DOHH2 (cell line): ENCODE results near the gene NPIPA7.
"Not testable (repeated sequence)": the region's sequence is repeated elsewhere in the genome, so short reads cannot be mapped to it uniquely, and the experiment has no call there.

Experiments
- H3F3A ChIP-seq: fragments of 200-600 bp; sonication (generic), shearing (Covaris generic); 2 replicates; pipeline ENCODE4 v1.6.0; 2016; ENCODE audit warnings: antibody characterized with exemption, mild to moderate bottlenecking; ENCODE audit not compliant: control insufficient read depth, insufficient read depth
- H3K27ac ChIP-seq: fragments of 200-600 bp; sonication (generic); 2 replicates; pipeline ENCODE4 v1.5.1; 2014; ENCODE audit warnings: low read depth, mild to moderate bottlenecking, low read length, moderate library complexity
- H3K27me3 ChIP-seq: fragments of 200-600 bp; sonication (generic); 2 replicates; pipeline ENCODE4 v1.6.1; 2014; ENCODE audit warnings: mild to moderate bottlenecking, low read length, mixed read lengths; ENCODE audit not compliant: control insufficient read depth
- H3K36me3 ChIP-seq: fragments of 200-600 bp; sonication (generic); 2 replicates; pipeline ENCODE4 v1.6.1; 2014; ENCODE audit warnings: mild to moderate bottlenecking, low read length, moderate library complexity, mixed read lengths; ENCODE audit not compliant: control insufficient read depth
- H3K4me1 ChIP-seq: fragments of 200-600 bp; sonication (generic); 2 replicates; pipeline ENCODE4 v1.6.1; 2014; ENCODE audit warnings: mild to moderate bottlenecking, low read length, mixed read lengths; ENCODE audit not compliant: control insufficient read depth
- H3K4me2 ChIP-seq: fragments of 200-600 bp; sonication (generic); 2 replicates; pipeline ENCODE4 v1.6.0; 2014; ENCODE audit warnings: mild to moderate bottlenecking, low read length, moderate library complexity
- H3K4me3 ChIP-seq: fragments of 200-600 bp; sonication (generic); 2 replicates; pipeline ENCODE4 v1.5.1; 2014; ENCODE audit warnings: mild to moderate bottlenecking, low read length, mixed read lengths
- H3K79me2 ChIP-seq: fragments of 200-600 bp; sonication (generic); 2 replicates; pipeline ENCODE4 v1.6.1; 2014; ENCODE audit warnings: mild to moderate bottlenecking, low read length, mixed read lengths; ENCODE audit not compliant: control insufficient read depth
- H3K9me2 ChIP-seq: fragments of 200-600 bp; sonication (generic); replicated peaks from 2 replicates; pipeline ENCODE4 v1.6.1; 2014; ENCODE audit warnings: mild to moderate bottlenecking, low read length, mixed read lengths; ENCODE audit not compliant: control insufficient read depth
- H3K9me3 ChIP-seq: fragments of 200-600 bp; sonication (generic); 2 replicates; pipeline ENCODE4 v1.6.1; 2014; ENCODE audit warnings: antibody characterized with exemption, low read length, mixed read lengths; ENCODE audit not compliant: control insufficient read depth, insufficient read depth
- H4K20me1 ChIP-seq: fragments of 200-600 bp; sonication (generic); 2 replicates; pipeline ENCODE4 v1.6.0; 2014; ENCODE audit warnings: low read depth, mild to moderate bottlenecking, antibody characterized with exemption, low read length, moderate library complexity; ENCODE audit not compliant: control insufficient read depth, insufficient read depth

NPIPA7 gene

GRCh38 chr16:16378840-16379239, at the start of gene NPIPA7:
Gene NPIPA7, plus strand, starts transcription at chr16:16379140. Its CDS starts 105 bp downstream, at chr16:16379245.
- H3K9me2 ChIP-seq, H3K4me3 ChIP-seq, H3K27ac ChIP-seq, H4K20me1 ChIP-seq, H3K9me3 ChIP-seq, H3K27me3 ChIP-seq, H3K4me2 ChIP-seq, H3K36me3 ChIP-seq, H3K4me1 ChIP-seq, H3F3A ChIP-seq, H3K79me2 ChIP-seq: not testable (repeated sequence)

GRCh38 chr16:16331466-16331865, 47.5 kb upstream of the NPIPA7 start:
- not testable (repeated sequence) for H3F3A ChIP-seq, H3K79me2 ChIP-seq, H4K20me1 ChIP-seq, H3K27ac ChIP-seq, H3K9me3 ChIP-seq, H3K9me2 ChIP-seq, H3K4me1 ChIP-seq, H3K36me3 ChIP-seq, H3K4me3 ChIP-seq, H3K27me3 ChIP-seq, H3K4me2 ChIP-seq

GRCh38 chr16:16357556-16357955, 21.4 kb upstream of the NPIPA7 start:
- H4K20me1 ChIP-seq, H3K36me3 ChIP-seq, H3K9me2 ChIP-seq: not testable (repeated sequence)

GRCh38 chr16:16358539-16359240, 20.2 kb upstream of the NPIPA7 start:
- not testable (repeated sequence) for H3K9me3 ChIP-seq, H3K4me3 ChIP-seq, H3K4me1 ChIP-seq, H3K36me3 ChIP-seq, H3K9me2 ChIP-seq, H3K27ac ChIP-seq, H3K79me2 ChIP-seq, H3K27me3 ChIP-seq, H3F3A ChIP-seq, H4K20me1 ChIP-seq, H3K4me2 ChIP-seq

More at GRCh38 chr16:16357556-16357955, 21.4 kb upstream of the NPIPA7 start:
- not testable (repeated sequence) for H3K27ac ChIP-seq, H3K9me3 ChIP-seq, H3K4me1 ChIP-seq, H3F3A ChIP-seq, H3K4me2 ChIP-seq, H3K79me2 ChIP-seq, H3K4me3 ChIP-seq, H3K27me3 ChIP-seq

GRCh38 chr16:16363595-16363994, 15.3 kb upstream of the NPIPA7 start:
- H3K36me3 ChIP-seq, H3K4me3 ChIP-seq, H3K27ac ChIP-seq, H3K27me3 ChIP-seq, H3K4me1 ChIP-seq, H3K9me3 ChIP-seq, H3K79me2 ChIP-seq, H3K9me2 ChIP-seq, H3K4me2 ChIP-seq, H3F3A ChIP-seq, H4K20me1 ChIP-seq: not testable (repeated sequence)

- H4K20me1 ChIP-seq, H3K79me2 ChIP-seq, H3K36me3 ChIP-seq, H3K27ac ChIP-seq, H3K9me2 ChIP-seq, H3K4me1 ChIP-seq, H3K4me3 ChIP-seq, H3K27me3 ChIP-seq, H3F3A ChIP-seq, H3K9me3 ChIP-seq, H3K4me2 ChIP-seq: not testable (repeated sequence)
Observed at GRCh38 chr16:16364100-16364499, 14.8 kb upstream of the NPIPA7 start.

GRCh38 chr16:16364701-16365100, 14.2 kb upstream of the NPIPA7 start:
- not testable (repeated sequence) for H3K9me2 ChIP-seq, H3K79me2 ChIP-seq, H3K4me2 ChIP-seq, H3K27ac ChIP-seq, H3K27me3 ChIP-seq, H3F3A ChIP-seq, H3K4me3 ChIP-seq, H3K4me1 ChIP-seq, H4K20me1 ChIP-seq, H3K36me3 ChIP-seq, H3K9me3 ChIP-seq

GRCh38 chr16:16365319-16365718, 13.6 kb upstream of the NPIPA7 start:
- not testable (repeated sequence) for H3K4me1 ChIP-seq, H3F3A ChIP-seq, H3K4me2 ChIP-seq, H3K36me3 ChIP-seq, H3K9me3 ChIP-seq, H3K4me3 ChIP-seq, H3K9me2 ChIP-seq, H3K27me3 ChIP-seq, H4K20me1 ChIP-seq, H3K27ac ChIP-seq, H3K79me2 ChIP-seq
